ENCODE measurements around the gene ASB16. TPM values are rescaled to one million over a fixed set of nuclear protein-coding genes. Genes with fewer than 3 reads are reported as not detected.

The ASB16 gene
- total RNA-seq, 1 donor from 2014 or later: 0.36 TPM

- intact Hi-C loops (cut with DNase I): no loop called here
- peak; percentile 93 for DNase-seq (ENCODE audit: low spot score)
Observed at GRCh38 chr17:44218344-44219107, 48.0 kb downstream of the ASB16 start.

GRCh38 chr17:44219108-44219615 lies 48.7 kb downstream of the ASB16 start:
- ATAC-seq (no peak), DNase-seq (ENCODE audit: low spot score) (peak; percentile 82)
- intact Hi-C loops (cut with DNase I): no loop called here

More at GRCh38 chr17:44218344-44219107, 48.0 kb downstream of the ASB16 start:
- peak; percentile 82 for ATAC-seq

- intact Hi-C loops (cut with DNase I): no loop called here
- ATAC-seq (peak; percentile 7), DNase-seq (ENCODE audit: low spot score) (peak; percentile 85)
Observed at GRCh38 chr17:44219616-44220212, 49.2 kb downstream of the ASB16 start, which contains the start of gene UBTF. Gene UBTF (minus strand): TSS chr17:44219675. CDS start chr17:44218229, 1,446 bp downstream.

GRCh38 chr17:44220213-44221083 lies 49.9 kb downstream of the ASB16 start:
- DNase-seq (ENCODE audit: low spot score): peak; percentile 76
- intact Hi-C loops (cut with DNase I): no loop called here
- peak; percentile 38 for ATAC-seq

GRCh38 chr17:44221084-44221861 lies 50.8 kb downstream of the ASB16 start:
- peak; percentile 86 for DNase-seq (ENCODE audit: low spot score)
- ATAC-seq: peak; percentile 63
- intact Hi-C loops (cut with DNase I): no loop called here

GRCh38 chr17:44221862-44222111 lies 51.3 kb downstream of the ASB16 start:
- intact Hi-C loops (cut with DNase I): no loop called here
- no peak for ATAC-seq
- no peak for DNase-seq (ENCODE audit: low spot score)

- intact Hi-C loops (cut with DNase I): no loop called here
- peak; percentile 67 for ATAC-seq
- peak; percentile 87 for DNase-seq (ENCODE audit: low spot score)
Observed at GRCh38 chr17:44222112-44222869, 51.8 kb downstream of the ASB16 start.

- intact Hi-C loops (cut with DNase I): no loop called here
- DNase-seq (ENCODE audit: low spot score): peak; percentile 75
- ATAC-seq: no peak
Observed at GRCh38 chr17:44223541-44224071, 53.1 kb downstream of the ASB16 start.

Small RNA genes within 50 kb of the gene (microRNA-seq; reads per million reads assigned to microRNA genes)
- gene MIR6782: not detected

Other genes starting within 250 kb of the ASB16 start
- gene PPY, start 228.2 kb upstream of the ASB16 start, total RNA-seq: not detected
- not detected for gene PYY, start 216.8 kb upstream of the ASB16 start, total RNA-seq
- 0.58 TPM for gene NAGS, start 166.1 kb upstream of the ASB16 start, total RNA-seq
- 17.7 TPM for gene TMEM101, start 155.7 kb upstream of the ASB16 start, total RNA-seq
- 32.5 TPM for gene LSM12, start 104.0 kb upstream of the ASB16 start, total RNA-seq
- gene G6PC3, start 100.0 kb upstream of the ASB16 start, total RNA-seq: 38.3 TPM
- gene HDAC5, start 47.1 kb upstream of the ASB16 start, total RNA-seq: 63.5 TPM
- gene HROB, start 28.8 kb upstream of the ASB16 start, total RNA-seq: 0.85 TPM
- gene TMUB2, start 16.3 kb downstream of the ASB16 start, total RNA-seq: 33.0 TPM
- gene ATXN7L3, start 29.2 kb downstream of the ASB16 start, total RNA-seq: 59.8 TPM
- 76.6 TPM for gene UBTF, start 49.0 kb downstream of the ASB16 start, total RNA-seq
- gene SLC4A1, start 97.4 kb downstream of the ASB16 start, total RNA-seq: 47.6 TPM
- gene RUNDC3A, start 137.9 kb downstream of the ASB16 start, total RNA-seq: 2.9 TPM
- 91.6 TPM for gene SLC25A39, start 154.1 kb downstream of the ASB16 start, total RNA-seq
- 169 TPM for gene GRN, start 174.6 kb downstream of the ASB16 start, total RNA-seq
- gene FAM171A2, start 193.1 kb downstream of the ASB16 start, total RNA-seq: 3.7 TPM
- gene ITGA2B, start 218.9 kb downstream of the ASB16 start, total RNA-seq: 6.2 TPM

Measured in sciatic nerve (tissue), 2 donors.